Esophagus squamous epithelium (tissue), 4 donors: ENCODE data around the gene DTX3L.

Source experiments
- POLR2A ChIP-seq, 4 donors: fragments of 450-650 bp; IDR thresholded peaks; one replicate each; pipeline ENCODE4 v1.6.1; 2017; ENCODE audit warnings: antibody characterized with exemption in 4 of 4, mild to moderate bottlenecking in 4 of 4, moderate library complexity in 3 of 4
- TF ChIP-seq, protein P1 (sequence below), 6 experiments: fragments of 450-650 bp in 4 of 6; fragments of 200-600 bp in 2 of 6; sonication (generic) in 2 of 6; IDR thresholded peaks; one replicate each; pipeline ENCODE4 v1.5.1; 2016 to 2019; ENCODE audit warnings: antibody characterized with exemption in 6 of 6, mild to moderate bottlenecking in 4 of 6, moderate library complexity in 4 of 6

DNA sequence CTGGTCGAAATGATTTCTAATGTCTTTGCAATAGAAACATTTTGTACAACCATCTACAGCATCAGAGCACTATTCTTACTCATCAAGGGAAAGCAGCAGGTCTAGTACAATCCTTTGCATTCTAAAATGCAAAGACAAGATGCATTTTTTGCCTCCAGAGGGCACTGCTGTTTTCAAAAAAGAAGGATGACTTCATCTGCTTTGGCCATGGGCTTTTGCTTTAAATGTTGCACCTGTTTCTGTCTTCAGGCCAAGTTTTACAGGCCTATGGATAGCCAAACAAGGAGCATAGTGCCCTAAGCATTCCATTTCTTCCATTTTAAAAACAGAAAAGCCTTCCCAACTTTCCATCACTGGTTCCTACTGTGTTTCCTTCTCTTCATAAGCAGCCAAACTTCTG is 3.5 kb upstream of the DTX3L start:
- TF ChIP-seq, protein P1, sequence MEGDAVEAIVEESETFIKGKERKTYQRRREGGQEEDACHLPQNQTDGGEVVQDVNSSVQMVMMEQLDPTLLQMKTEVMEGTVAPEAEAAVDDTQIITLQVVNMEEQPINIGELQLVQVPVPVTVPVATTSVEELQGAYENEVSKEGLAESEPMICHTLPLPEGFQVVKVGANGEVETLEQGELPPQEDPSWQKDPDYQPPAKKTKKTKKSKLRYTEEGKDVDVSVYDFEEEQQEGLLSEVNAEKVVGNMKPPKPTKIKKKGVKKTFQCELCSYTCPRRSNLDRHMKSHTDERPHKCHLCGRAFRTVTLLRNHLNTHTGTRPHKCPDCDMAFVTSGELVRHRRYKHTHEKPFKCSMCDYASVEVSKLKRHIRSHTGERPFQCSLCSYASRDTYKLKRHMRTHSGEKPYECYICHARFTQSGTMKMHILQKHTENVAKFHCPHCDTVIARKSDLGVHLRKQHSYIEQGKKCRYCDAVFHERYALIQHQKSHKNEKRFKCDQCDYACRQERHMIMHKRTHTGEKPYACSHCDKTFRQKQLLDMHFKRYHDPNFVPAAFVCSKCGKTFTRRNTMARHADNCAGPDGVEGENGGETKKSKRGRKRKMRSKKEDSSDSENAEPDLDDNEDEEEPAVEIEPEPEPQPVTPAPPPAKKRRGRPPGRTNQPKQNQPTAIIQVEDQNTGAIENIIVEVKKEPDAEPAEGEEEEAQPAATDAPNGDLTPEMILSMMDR (IDR thresholded peaks at IDR 0.05), result peak; percentile 31 to 73 (median 58)
- TF ChIP-seq POLR2A (IDR thresholded peaks at IDR 0.05), result no peak
